ENCODE measurements around the gene PROX1. TPM values are rescaled to one million over a fixed set of nuclear protein-coding genes. Genes with fewer than 3 reads are reported as not detected.

PROX1 gene
- polyA plus RNA-seq, 4 donors: 0.67 to 7.0 (median 2.3) TPM

DNA sequence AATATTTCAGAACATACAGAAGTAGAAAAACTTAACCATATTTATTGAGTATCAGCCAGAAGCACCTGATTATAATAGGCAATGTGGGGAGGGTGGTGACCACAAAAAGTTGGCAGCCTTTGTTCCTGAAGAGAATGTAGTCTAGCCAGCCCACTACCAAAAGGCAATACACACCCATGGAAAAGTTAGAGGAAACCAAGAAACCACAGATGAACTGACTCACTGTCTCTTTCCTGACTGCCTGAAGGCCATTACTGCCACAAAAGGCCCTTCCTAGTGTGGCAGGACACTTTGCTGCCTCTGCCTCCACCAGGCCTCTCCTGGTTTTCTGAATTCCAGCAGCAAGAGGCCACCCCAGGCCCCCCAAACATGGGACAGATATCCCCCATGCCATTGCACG is 14.6 kb upstream of the PROX1 start:
- no peak overlapping the region for H3K27ac ChIP-seq (ENCODE audit: low read depth in 1 of 3, low read length in 2 of 3)
- FAIRE-seq (no peak), DNase-seq (no peak)
- H3K4me1 ChIP-seq (ENCODE audit: control insufficient read depth in 3 of 3, insufficient read depth in 2 of 3, low read depth in 1 of 3, low read length in 2 of 3): no peaks in the 10 kb centered on the region
- peaks cover 0 to 4% (median 0%) of the 10 kb centered on the region in 3 donors for H3K27me3 ChIP-seq (ENCODE audit: control insufficient read depth in 3 of 3, insufficient read depth in 3 of 3, low read length in 3 of 3)
- H3K9me3 ChIP-seq (ENCODE audit: control insufficient read depth in 2 of 2, insufficient read depth in 1 of 2, low read depth in 1 of 2, low read length in 1 of 2): no peaks in the 10 kb centered on the region
- H3K4me3 ChIP-seq (ENCODE audit: low read depth in 1 of 3, low read length in 3 of 3): no peak overlapping the region
- WGBS, 3 donors: 85 to 89% (median 89%) methylated on average over 1 of the region's 1 CpG
- H3K36me3 ChIP-seq (ENCODE audit: control insufficient read depth in 3 of 3, insufficient read depth in 2 of 3, low read depth in 1 of 3, low read length in 3 of 3): no peaks in the 10 kb centered on the region

GRCh38 chr1:213976665-213977485 is 10.9 kb upstream of the PROX1 start:
- Histone ChIP-seq H3K9me3 (ENCODE audit: control insufficient read depth in 2 of 2, insufficient read depth in 1 of 2, low read depth in 1 of 2, low read length in 1 of 2) (no peaks in the 10 kb centered on the region), H3K27ac (ENCODE audit: low read depth in 1 of 3, low read length in 2 of 3) (no peak overlapping the region), H3K4me1 (ENCODE audit: control insufficient read depth in 3 of 3, insufficient read depth in 2 of 3, low read depth in 1 of 3, low read length in 2 of 3) (no peaks in the 10 kb centered on the region), H3K27me3 (ENCODE audit: control insufficient read depth in 3 of 3, insufficient read depth in 3 of 3, low read length in 3 of 3) (peaks cover 0 to 37% (median 21%) of the 10 kb centered on the region in 3 donors), H3K4me3 (ENCODE audit: low read depth in 1 of 3, low read length in 3 of 3) (no peak overlapping the region), H3K36me3 (ENCODE audit: control insufficient read depth in 3 of 3, insufficient read depth in 2 of 3, low read depth in 1 of 3, low read length in 3 of 3) (no peaks in the 10 kb centered on the region)
- DNase-seq: peak; percentile 32 to 44
- WGBS, 3 donors: 10 to 30% (median 21%) methylated on average over 8 of the region's 8 CpGs
- no peak for FAIRE-seq

GRCh38 chr1:213977486-213977842 is 10.3 kb upstream of the PROX1 start:
- DNase-seq (no peak), FAIRE-seq (no peak)
- Histone ChIP-seq H3K9me3 (ENCODE audit: control insufficient read depth in 2 of 2, insufficient read depth in 1 of 2, low read depth in 1 of 2, low read length in 1 of 2) (no peaks in the 10 kb centered on the region), H3K36me3 (ENCODE audit: control insufficient read depth in 3 of 3, insufficient read depth in 2 of 3, low read depth in 1 of 3, low read length in 3 of 3) (no peaks in the 10 kb centered on the region), H3K27me3 (ENCODE audit: control insufficient read depth in 3 of 3, insufficient read depth in 3 of 3, low read length in 3 of 3) (peaks cover 1 to 43% (median 24%) of the 10 kb centered on the region in 3 donors), H3K27ac (ENCODE audit: low read depth in 1 of 3, low read length in 2 of 3) (no peak overlapping the region), H3K4me1 (ENCODE audit: control insufficient read depth in 3 of 3, insufficient read depth in 2 of 3, low read depth in 1 of 3, low read length in 2 of 3) (no peaks in the 10 kb centered on the region), H3K4me3 (ENCODE audit: low read depth in 1 of 3, low read length in 3 of 3) (no peak overlapping the region)
- 31 to 41% (median 34%) methylated on average over 7 of the region's 7 CpGs for WGBS, 3 donors

DNA sequence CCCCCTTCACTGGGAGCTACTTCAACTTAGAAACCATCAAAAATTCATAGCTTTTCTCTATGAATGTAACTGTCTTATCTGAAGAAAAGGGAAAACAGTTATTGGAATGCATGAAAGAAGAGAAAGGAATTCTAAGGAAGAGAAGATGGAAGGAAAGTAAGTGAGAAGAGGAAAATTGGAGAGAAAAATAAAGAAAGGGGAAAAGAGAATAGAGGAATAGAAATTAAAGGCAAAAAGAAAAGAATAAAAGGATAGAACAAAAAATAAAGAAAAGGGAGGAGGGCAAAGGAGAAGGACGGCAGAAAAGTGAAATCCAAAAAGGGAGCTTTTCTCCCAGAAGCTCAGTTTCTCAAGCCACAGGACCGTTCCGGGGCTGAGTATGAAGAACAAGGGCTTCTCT is 9.9 kb upstream of the PROX1 start:
- Histone ChIP-seq H3K27me3 (ENCODE audit: control insufficient read depth in 3 of 3, insufficient read depth in 3 of 3, low read length in 3 of 3) (peaks cover 5 to 47% (median 27%) of the 10 kb centered on the region in 3 donors), H3K27ac (ENCODE audit: low read depth in 1 of 3, low read length in 2 of 3) (no peak overlapping the region), H3K4me1 (ENCODE audit: control insufficient read depth in 3 of 3, insufficient read depth in 2 of 3, low read depth in 1 of 3, low read length in 2 of 3) (peaks cover 0 to under 1% (median 0%) of the 10 kb centered on the region in 3 donors), H3K9me3 (ENCODE audit: control insufficient read depth in 2 of 2, insufficient read depth in 1 of 2, low read depth in 1 of 2, low read length in 1 of 2) (no peaks in the 10 kb centered on the region), H3K4me3 (ENCODE audit: low read depth in 1 of 3, low read length in 3 of 3) (no peak overlapping the region), H3K36me3 (ENCODE audit: control insufficient read depth in 3 of 3, insufficient read depth in 2 of 3, low read depth in 1 of 3, low read length in 3 of 3) (no peaks in the 10 kb centered on the region)
- FAIRE-seq (no peak), DNase-seq (no peak)
- 44 to 71% (median 63%) methylated on average over 3 of the region's 3 CpGs for WGBS, 3 donors

GRCh38 chr1:213979751-213980586 is 7.8 kb upstream of the PROX1 start:
- 22 to 65% (median 57%) methylated on average over 45 to 48 of the region's 48 CpGs for WGBS, 3 donors
- no peak for FAIRE-seq

GRCh38 chr1:213980906-213981305 is 6.9 kb upstream of the PROX1 start:
- FAIRE-seq (no peak), DNase-seq (no peak)
- Histone ChIP-seq H3K4me1 (ENCODE audit: control insufficient read depth in 3 of 3, insufficient read depth in 2 of 3, low read depth in 1 of 3, low read length in 2 of 3) (peaks cover 0 to 18% (median 0%) of the 10 kb centered on the region in 3 donors), H3K27me3 (ENCODE audit: control insufficient read depth in 3 of 3, insufficient read depth in 3 of 3, low read length in 3 of 3) (peaks cover 12 to 77% (median 51%) of the 10 kb centered on the region in 3 donors), H3K9me3 (ENCODE audit: control insufficient read depth in 2 of 2, insufficient read depth in 1 of 2, low read depth in 1 of 2, low read length in 1 of 2) (no peaks in the 10 kb centered on the region), H3K36me3 (ENCODE audit: control insufficient read depth in 3 of 3, insufficient read depth in 2 of 3, low read depth in 1 of 3, low read length in 3 of 3) (no peaks in the 10 kb centered on the region), H3K4me3 (ENCODE audit: low read depth in 1 of 3, low read length in 3 of 3) (no peak overlapping the region), H3K27ac (ENCODE audit: low read depth in 1 of 3, low read length in 2 of 3) (no peak overlapping the region)
- 50 to 80% (median 62%) methylated on average over 4 of the region's 4 CpGs for WGBS, 3 donors

More at GRCh38 chr1:213979751-213980586, 7.8 kb upstream of the PROX1 start:
- H3K4me3 ChIP-seq (ENCODE audit: low read depth in 1 of 3, low read length in 3 of 3): no peak overlapping the region
- H3K27me3 ChIP-seq (ENCODE audit: control insufficient read depth in 3 of 3, insufficient read depth in 3 of 3, low read length in 3 of 3): peaks cover 12 to 67% (median 43%) of the 10 kb centered on the region in 3 donors
- no peak overlapping the region for H3K27ac ChIP-seq (ENCODE audit: low read depth in 1 of 3, low read length in 2 of 3)
- H3K36me3 ChIP-seq (ENCODE audit: control insufficient read depth in 3 of 3, insufficient read depth in 2 of 3, low read depth in 1 of 3, low read length in 3 of 3): no peaks in the 10 kb centered on the region
- DNase-seq: no peak
- H3K4me1 ChIP-seq (ENCODE audit: control insufficient read depth in 3 of 3, insufficient read depth in 2 of 3, low read depth in 1 of 3, low read length in 2 of 3): peaks cover 0 to 9% (median 0%) of the 10 kb centered on the region in 3 donors
- no peaks in the 10 kb centered on the region for H3K9me3 ChIP-seq (ENCODE audit: control insufficient read depth in 2 of 2, insufficient read depth in 1 of 2, low read depth in 1 of 2, low read length in 1 of 2)

GRCh38 chr1:213982289-213982671 is 5.5 kb upstream of the PROX1 start:
- Histone ChIP-seq H3K36me3 (ENCODE audit: control insufficient read depth in 3 of 3, insufficient read depth in 2 of 3, low read depth in 1 of 3, low read length in 3 of 3) (no peaks in the 10 kb centered on the region), H3K9me3 (ENCODE audit: control insufficient read depth in 2 of 2, insufficient read depth in 1 of 2, low read depth in 1 of 2, low read length in 1 of 2) (no peaks in the 10 kb centered on the region), H3K27me3 (ENCODE audit: control insufficient read depth in 3 of 3, insufficient read depth in 3 of 3, low read length in 3 of 3) (peaks cover 12 to 90% (median 56%) of the 10 kb centered on the region in 3 donors), H3K27ac (ENCODE audit: low read depth in 1 of 3, low read length in 2 of 3) (no peak overlapping the region), H3K4me3 (ENCODE audit: low read depth in 1 of 3, low read length in 3 of 3) (no peak overlapping the region), H3K4me1 (ENCODE audit: control insufficient read depth in 3 of 3, insufficient read depth in 2 of 3, low read depth in 1 of 3, low read length in 2 of 3) (peaks cover 0 to 23% (median 0%) of the 10 kb centered on the region in 3 donors)
- FAIRE-seq: no peak
- WGBS, 3 donors: 22 to 33% (median 30%) methylated on average over 8 of the region's 8 CpGs
- no peak for DNase-seq

- FAIRE-seq (no peak), DNase-seq (peak in 1 of 2 donors; percentile 45)
- peaks cover 0 to 23% (median 0%) of the 10 kb centered on the region in 3 donors for H3K4me1 ChIP-seq (ENCODE audit: control insufficient read depth in 3 of 3, insufficient read depth in 2 of 3, low read depth in 1 of 3, low read length in 2 of 3)
- H3K36me3 ChIP-seq (ENCODE audit: control insufficient read depth in 3 of 3, insufficient read depth in 2 of 3, low read depth in 1 of 3, low read length in 3 of 3): no peaks in the 10 kb centered on the region
- H3K9me3 ChIP-seq (ENCODE audit: control insufficient read depth in 2 of 2, insufficient read depth in 1 of 2, low read depth in 1 of 2, low read length in 1 of 2): no peaks in the 10 kb centered on the region
- peaks cover 12 to 87% (median 56%) of the 10 kb centered on the region in 3 donors for H3K27me3 ChIP-seq (ENCODE audit: control insufficient read depth in 3 of 3, insufficient read depth in 3 of 3, low read length in 3 of 3)
- H3K27ac ChIP-seq (ENCODE audit: low read depth in 1 of 3, low read length in 2 of 3): no peak overlapping the region
- WGBS, 3 donors: 1 to 7% (median 2%) methylated on average over 52 to 79 of the region's 79 CpGs
- H3K4me3 ChIP-seq (ENCODE audit: low read depth in 1 of 3, low read length in 3 of 3): peak overlapping the region in 2 of 3 donors; percentile 12 to 20
Observed at GRCh38 chr1:213982672-213983492, 4.9 kb upstream of the PROX1 start.
